ENCODE results near the gene ABTB1. TPM values are rescaled to one million over a fixed set of nuclear protein-coding genes. Genes with fewer than 3 reads are reported as not detected.

Gene ABTB1
- polyA plus RNA-seq, 1 of the 3 experiments (the other 2 are of a cell fraction): 30.8 TPM

- DNase-seq: no peak
- POLR2A ChIA-PET: no interaction called here
- H3K4me3 ChIP-seq (ENCODE audit: low read depth in 2 of 2, low read length in 1 of 2): no peak overlapping the region
- WGBS (ENCODE audit: low lambda C conversion rate): 78% methylated on average over 2 of the region's 2 CpGs
- H4K20me1 ChIP-seq (ENCODE audit: insufficient read depth): no peaks in the 10 kb centered on the region
- peaks cover 0 to 12% of the 10 kb centered on the region in 2 experiments for H3K36me3 ChIP-seq (replicated peaks in 1 of 2; ENCODE audit: control insufficient read depth in 1 of 2, insufficient read depth in 2 of 2, low read length in 1 of 2)
- H3K9me2 ChIP-seq: no peaks in the 10 kb centered on the region
- no peak overlapping the region for H2AFZ ChIP-seq (ENCODE audit: low read depth)
- H3K27me3 ChIP-seq (ENCODE audit: insufficient read depth): no peaks in the 10 kb centered on the region
- H3K79me2 ChIP-seq (ENCODE audit: insufficient read depth): no peaks in the 10 kb centered on the region
- no peak overlapping the region for H3K9ac ChIP-seq
- no peak overlapping the region for H3K4me2 ChIP-seq
- no peaks in the 10 kb centered on the region for H3F3A ChIP-seq (replicated peaks; ENCODE audit: insufficient read depth)
- no peaks in the 10 kb centered on the region for H3K9me3 ChIP-seq
- no peaks in the 10 kb centered on the region; a peak in 1 of 4 replicates for H3K4me1 ChIP-seq (ENCODE audit: control insufficient read depth in 1 of 2, insufficient read depth in 2 of 2, low read depth in 1 of 2, low read length in 1 of 2)
- H3K27ac ChIP-seq (ENCODE audit: low read depth in 2 of 2, low read length in 1 of 2): no peak overlapping the region
- CTCF ChIA-PET: no interaction called here
- TF ChIP-seq MXI1 (IDR thresholded peaks at IDR 0.05; ENCODE audit: low read depth, low read length) (no peak), TEAD4 (IDR thresholded peaks at IDR 0.05; ENCODE audit: borderline replicate concordance, insufficient read depth) (no peak), SIN3A (IDR thresholded peaks at IDR 0.05; ENCODE audit: borderline replicate concordance, low read depth, low read length) (no peak)
Measured at GRCh38 chr3:127665165-127665564, 7.6 kb upstream of the ABTB1 start.

GRCh38 chr3:127665586-127665985, 7.2 kb upstream of the ABTB1 start:
- no peak overlapping the region for H3K4me3 ChIP-seq (ENCODE audit: low read depth in 2 of 2, low read length in 1 of 2)
- H3K9ac ChIP-seq: no peak overlapping the region
- no peaks in the 10 kb centered on the region for H3K9me3 ChIP-seq
- no peak for DNase-seq
- peaks cover 0 to 12% of the 10 kb centered on the region in 2 experiments for H3K36me3 ChIP-seq (replicated peaks in 1 of 2; ENCODE audit: control insufficient read depth in 1 of 2, insufficient read depth in 2 of 2, low read length in 1 of 2)
- no peaks in the 10 kb centered on the region for H4K20me1 ChIP-seq (ENCODE audit: insufficient read depth)
- no peaks in the 10 kb centered on the region; a peak in 1 of 4 replicates for H3K4me1 ChIP-seq (ENCODE audit: control insufficient read depth in 1 of 2, insufficient read depth in 2 of 2, low read depth in 1 of 2, low read length in 1 of 2)
- H3F3A ChIP-seq (replicated peaks; ENCODE audit: insufficient read depth): no peaks in the 10 kb centered on the region
- no peak overlapping the region for H3K4me2 ChIP-seq
- H3K27me3 ChIP-seq (ENCODE audit: insufficient read depth): no peaks in the 10 kb centered on the region
- H3K79me2 ChIP-seq (ENCODE audit: insufficient read depth): no peaks in the 10 kb centered on the region
- POLR2A ChIA-PET: no interaction called here
- WGBS (ENCODE audit: low lambda C conversion rate): 85% methylated on average over 3 of the region's 3 CpGs
- no peak overlapping the region for H3K27ac ChIP-seq (ENCODE audit: low read depth in 2 of 2, low read length in 1 of 2)
- no peak overlapping the region for H2AFZ ChIP-seq (ENCODE audit: low read depth)
- CTCF ChIA-PET: no interaction called here
- no peak for TF ChIP-seq JUND (IDR thresholded peaks at IDR 0.05)
- TF ChIP-seq FOXJ3 (CRISPR knock-in tag; IDR thresholded peaks at IDR 0.05): no peak
- no peak for TF ChIP-seq PBX3 (IDR thresholded peaks at IDR 0.05)
- TF ChIP-seq RXRA (IDR thresholded peaks at IDR 0.05; ENCODE audit: borderline replicate concordance, low read depth): no peak
- TF ChIP-seq SMC3 (IDR thresholded peaks at IDR 0.05; ENCODE audit: low read depth, low read length): no peak
- no peak for TF ChIP-seq MXI1 (IDR thresholded peaks at IDR 0.05; ENCODE audit: low read depth, low read length)
- TF ChIP-seq RFX5 (IDR thresholded peaks at IDR 0.05; ENCODE audit: low read length): no peak
- no peak for TF ChIP-seq GATA2 (CRISPR knock-in tag; IDR thresholded peaks at IDR 0.05)
- no peak for TF ChIP-seq ELF1 (IDR thresholded peaks at IDR 0.05)
- no peaks in the 10 kb centered on the region for H3K9me2 ChIP-seq

DNA sequence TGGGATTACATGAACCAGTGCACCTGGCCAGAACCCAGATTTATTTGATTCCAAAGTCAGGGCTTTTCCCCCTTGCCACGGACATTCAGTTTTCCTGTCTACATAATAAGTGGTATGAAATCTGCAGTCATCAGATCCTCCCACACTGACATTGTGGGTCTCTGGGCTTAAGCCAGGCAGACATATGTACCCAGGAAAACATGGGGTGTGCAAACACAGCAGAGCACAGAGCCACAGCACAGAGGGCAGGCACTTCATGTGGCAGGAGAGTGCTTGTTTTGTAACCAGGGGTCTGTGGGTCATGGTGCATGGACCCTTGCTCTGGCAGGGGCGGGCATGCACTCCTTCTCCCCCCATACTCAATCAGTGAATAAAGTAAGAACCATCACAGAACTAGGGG, 6.1 kb upstream of the ABTB1 start:
- no peak for DNase-seq
- Histone ChIP-seq H3K79me2 (ENCODE audit: insufficient read depth) (no peaks in the 10 kb centered on the region), H3F3A (replicated peaks; ENCODE audit: insufficient read depth) (no peaks in the 10 kb centered on the region), H3K4me1 (ENCODE audit: control insufficient read depth in 1 of 2, insufficient read depth in 2 of 2, low read depth in 1 of 2, low read length in 1 of 2) (peaks cover under 1 to 4% of the 10 kb centered on the region in 2 experiments; a peak in 1 of 4 replicates), H3K27ac (ENCODE audit: low read depth in 2 of 2, low read length in 1 of 2) (no peak overlapping the region; a peak in 1 of 4 replicates), H2AFZ (ENCODE audit: low read depth) (no peak overlapping the region), H3K36me3 (replicated peaks in 1 of 2; ENCODE audit: control insufficient read depth in 1 of 2, insufficient read depth in 2 of 2, low read length in 1 of 2) (peaks cover 0 to 10% of the 10 kb centered on the region in 2 experiments), H3K9me3 (no peaks in the 10 kb centered on the region), H3K4me2 (no peak overlapping the region), H3K27me3 (ENCODE audit: insufficient read depth) (no peaks in the 10 kb centered on the region), H4K20me1 (ENCODE audit: insufficient read depth) (no peaks in the 10 kb centered on the region), H3K9ac (no peak overlapping the region), H3K9me2 (no peaks in the 10 kb centered on the region), H3K4me3 (ENCODE audit: low read depth in 2 of 2, low read length in 1 of 2) (no peak overlapping the region)
- ChIA-PET CTCF (interaction anchor here (1.0 kb wide), 1 partner anchor 29 kb away, joined by 4 read pairs; no protein-coding TSS in a partner anchor), POLR2A (no interaction called here)
- 72% methylated on average over 2 of the region's 2 CpGs for WGBS (ENCODE audit: low lambda C conversion rate)
- TF ChIP-seq JUND (IDR thresholded peaks at IDR 0.05): no peak
- TF ChIP-seq NFIC (IDR thresholded peaks at IDR 0.05; ENCODE audit: borderline replicate concordance): no peak
- no peak for TF ChIP-seq PBX3 (IDR thresholded peaks at IDR 0.05)
- no peak for TF ChIP-seq REST (IDR thresholded peaks at IDR 0.05; ENCODE audit: low read depth, low read length)
- no peak for TF ChIP-seq RFX5 (IDR thresholded peaks at IDR 0.05; ENCODE audit: low read length)
- no peak for TF ChIP-seq ELF1 (IDR thresholded peaks at IDR 0.05)
- TF ChIP-seq EZH2phosphoT487 (IDR thresholded peaks at IDR 0.05; ENCODE audit: borderline replicate concordance, low read depth): no peak
- TF ChIP-seq EP300 (IDR thresholded peaks at IDR 0.05; ENCODE audit: borderline replicate concordance in 1 of 2, low read depth in 1 of 2, low read length in 1 of 2): no peak
- no peak for TF ChIP-seq FOXJ3 (CRISPR knock-in tag; IDR thresholded peaks at IDR 0.05)
- TF ChIP-seq NRF1 (IDR thresholded peaks at IDR 0.05; ENCODE audit: low read depth, low read length): no peak
- no peak for TF ChIP-seq SIN3A (IDR thresholded peaks at IDR 0.05; ENCODE audit: borderline replicate concordance, low read depth, low read length)
- no peak for TF ChIP-seq FOSL2 (IDR thresholded peaks at IDR 0.05; ENCODE audit: borderline replicate concordance, low read depth)
